ENCODE data around the gene GANC. TPM values are rescaled to one million over a fixed set of nuclear protein-coding genes. Genes with fewer than 3 reads are reported as not detected.

Gene GANC
- total and polyA plus RNA-seq, 2 experiments from 2014 or later = 7.4 to 12.6 TPM

GRCh38 chr15:42352401-42352800 lies 79.4 kb downstream of the GANC start:
- H3K4me2 ChIP-seq = no peak overlapping the region
- H3K27me3 ChIP-seq (ENCODE audit: insufficient read depth) = no peaks in the 10 kb centered on the region
- H3F3A ChIP-seq (replicated peaks; ENCODE audit: low read depth) = no peaks in the 10 kb centered on the region
- DNase-seq (ENCODE audit: low spot score) (no peak), ATAC-seq (no peak)
- H3K4me3 ChIP-seq = no peak overlapping the region
- H3K9me2 ChIP-seq (ENCODE audit: insufficient read depth) = no peaks in the 10 kb centered on the region
- H3K4me1 Mint-ChIP-seq = no peaks in the 10 kb centered on the region
- no peak overlapping the region for H3K27ac ChIP-seq (ENCODE audit: low read depth)
- no peak for TF ChIP-seq ZNF331 (CRISPR knock-in tag; IDR thresholded peaks at IDR 0.05; ENCODE audit: low read depth)
- no peak for TF ChIP-seq ZNF114 (CRISPR knock-in tag; IDR thresholded peaks at IDR 0.05)
- no peak for TF ChIP-seq EZH2 (IDR thresholded peaks at IDR 0.05; ENCODE audit: low read depth, unreplicated experiment)
- TF ChIP-seq JUNB (IDR thresholded peaks at IDR 0.05; ENCODE audit: unreplicated experiment) = no peak
- no peak for TF ChIP-seq CREB1 (CRISPR knock-in tag; IDR thresholded peaks at IDR 0.05; ENCODE audit: low read depth)
- no peak for TF ChIP-seq CTCF (conservative IDR thresholded peaks at IDR 0.05; ENCODE audit: low read depth in 2 of 2)
- no peak for TF ChIP-seq REST (IDR thresholded peaks at IDR 0.05; ENCODE audit: unreplicated experiment)
- TF ChIP-seq ZNF462 (CRISPR knock-in tag; IDR thresholded peaks at IDR 0.05) = no peak
- TF ChIP-seq EZH2phosphoT487 (IDR thresholded peaks at IDR 0.05; ENCODE audit: unreplicated experiment) = no peak
- no peak for TF ChIP-seq ETS1 (IDR thresholded peaks at IDR 0.05)
- no peak for TF ChIP-seq STAT1 (IDR thresholded peaks at IDR 0.05; ENCODE audit: unreplicated experiment)
- no peak for TF ChIP-seq POLR2AphosphoS5 (IDR thresholded peaks at IDR 0.05; ENCODE audit: low read depth)
- no peak for TF ChIP-seq NANOG (IDR thresholded peaks at IDR 0.05; ENCODE audit: borderline replicate concordance)
- no peaks in the 10 kb centered on the region for H3K4me1 ChIP-seq (ENCODE audit: insufficient read depth)
- H2AFZ ChIP-seq = no peak overlapping the region
- H3K27ac Mint-ChIP-seq = no peak overlapping the region
- H3K4me3 Mint-ChIP-seq = no peak overlapping the region
- no peaks in the 10 kb centered on the region for H3K36me3 ChIP-seq (ENCODE audit: insufficient read depth)
- H3K9me3 Mint-ChIP-seq = no peaks in the 10 kb centered on the region
- no peaks in the 10 kb centered on the region for H4K20me1 ChIP-seq (replicated peaks; ENCODE audit: insufficient read depth)
- H3K79me2 ChIP-seq (replicated peaks; ENCODE audit: insufficient read depth) = no peaks in the 10 kb centered on the region
- H3K27me3 Mint-ChIP-seq (ENCODE audit: insufficient read depth, low read depth, poor library complexity) = peaks cover 2% of the 10 kb centered on the region
- no peaks in the 10 kb centered on the region for H3K36me3 Mint-ChIP-seq (ENCODE audit: low read depth)

Data from GM23338 (cell line).